Smooth muscle cell of the coronary artery (primary cell): ENCODE results near the gene MUC12. TPM values are rescaled to one million over a fixed set of nuclear protein-coding genes. Genes with fewer than 3 reads are reported as not detected.

Experiments used
- total RNA-seq: library from RNA; depleted of rRNA; stranded (reverse); fragments of >200 nt; gene quantifications from 2 replicates; pipeline ENCODE4 v1.2.3, GENCODE V29; 2014; ENCODE audit warnings: low replicate concordance

MUC12 gene, protein sequence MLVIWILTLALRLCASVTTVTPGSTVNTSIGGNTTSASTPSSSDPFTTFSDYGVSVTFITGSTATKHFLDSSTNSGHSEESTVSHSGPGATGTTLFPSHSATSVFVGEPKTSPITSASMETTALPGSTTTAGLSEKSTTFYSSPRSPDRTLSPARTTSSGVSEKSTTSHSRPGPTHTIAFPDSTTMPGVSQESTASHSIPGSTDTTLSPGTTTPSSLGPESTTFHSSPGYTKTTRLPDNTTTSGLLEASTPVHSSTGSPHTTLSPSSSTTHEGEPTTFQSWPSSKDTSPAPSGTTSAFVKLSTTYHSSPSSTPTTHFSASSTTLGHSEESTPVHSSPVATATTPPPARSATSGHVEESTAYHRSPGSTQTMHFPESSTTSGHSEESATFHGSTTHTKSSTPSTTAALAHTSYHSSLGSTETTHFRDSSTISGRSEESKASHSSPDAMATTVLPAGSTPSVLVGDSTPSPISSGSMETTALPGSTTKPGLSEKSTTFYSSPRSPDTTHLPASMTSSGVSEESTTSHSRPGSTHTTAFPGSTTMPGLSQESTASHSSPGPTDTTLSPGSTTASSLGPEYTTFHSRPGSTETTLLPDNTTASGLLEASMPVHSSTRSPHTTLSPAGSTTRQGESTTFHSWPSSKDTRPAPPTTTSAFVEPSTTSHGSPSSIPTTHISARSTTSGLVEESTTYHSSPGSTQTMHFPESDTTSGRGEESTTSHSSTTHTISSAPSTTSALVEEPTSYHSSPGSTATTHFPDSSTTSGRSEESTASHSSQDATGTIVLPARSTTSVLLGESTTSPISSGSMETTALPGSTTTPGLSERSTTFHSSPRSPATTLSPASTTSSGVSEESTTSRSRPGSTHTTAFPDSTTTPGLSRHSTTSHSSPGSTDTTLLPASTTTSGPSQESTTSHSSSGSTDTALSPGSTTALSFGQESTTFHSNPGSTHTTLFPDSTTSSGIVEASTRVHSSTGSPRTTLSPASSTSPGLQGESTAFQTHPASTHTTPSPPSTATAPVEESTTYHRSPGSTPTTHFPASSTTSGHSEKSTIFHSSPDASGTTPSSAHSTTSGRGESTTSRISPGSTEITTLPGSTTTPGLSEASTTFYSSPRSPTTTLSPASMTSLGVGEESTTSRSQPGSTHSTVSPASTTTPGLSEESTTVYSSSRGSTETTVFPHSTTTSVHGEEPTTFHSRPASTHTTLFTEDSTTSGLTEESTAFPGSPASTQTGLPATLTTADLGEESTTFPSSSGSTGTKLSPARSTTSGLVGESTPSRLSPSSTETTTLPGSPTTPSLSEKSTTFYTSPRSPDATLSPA (N-terminal part only)
- total RNA-seq: not detected in 2 replicates

GRCh38 chr7:100969066-100969615, at the start of gene MUC12:
Gene MUC12 (plus strand): TSS chr7:100969565. CDS start chr7:100969623, 58 bp downstream.

GRCh38 chr7:100949227-100949932, 20.0 kb upstream of the MUC12 start, which contains the start of gene MUC3A:
Gene MUC3A (plus strand): TSS chr7:100949534. CDS start chr7:100949625, 91 bp downstream.

Other genes with a start within 250 kb of the MUC12 start
- gene EPO, start 249.1 kb upstream of the MUC12 start, total RNA-seq: not detected in 2 replicates
- not detected in 2 replicates for gene ZAN, start 236.0 kb upstream of the MUC12 start, total RNA-seq
- 83.1 and 90.3 TPM in 2 replicates for gene EPHB4, start 142.0 kb upstream of the MUC12 start, total RNA-seq
- 7.0 and 13.2 TPM in 2 replicates for gene SLC12A9, start 116.9 kb upstream of the MUC12 start, total RNA-seq
- gene TRIP6, start 102.2 kb upstream of the MUC12 start, total RNA-seq: 70.6 and 75.7 TPM in 2 replicates
- gene SRRT, start 94.5 kb upstream of the MUC12 start, total RNA-seq: 33.9 and 40.3 TPM in 2 replicates
- gene UFSP1, start 79.8 kb upstream of the MUC12 start, total RNA-seq: 1.2 and 5.7 TPM in 2 replicates
- gene ACHE, start 73.7 kb upstream of the MUC12 start, total RNA-seq: 0.38 TPM in 1 of 2 replicates, not detected in the other
- not detected in 2 replicates for gene MUC3A, start 20.0 kb upstream of the MUC12 start, total RNA-seq
- not detected in 2 replicates for gene MUC17, start 50.5 kb downstream of the MUC12 start, total RNA-seq
- gene TRIM56, start 115.9 kb downstream of the MUC12 start, total RNA-seq: 17.8 and 64.6 TPM in 2 replicates
- gene SERPINE1, start 157.5 kb downstream of the MUC12 start, total RNA-seq: 68.8 and 1,526 TPM in 2 replicates
- 161 and 180 TPM in 2 replicates for gene AP1S1, start 184.9 kb downstream of the MUC12 start, total RNA-seq
- gene VGF, start 196.0 kb downstream of the MUC12 start, total RNA-seq: not detected in 2 replicates
- gene NAT16, start 210.7 kb downstream of the MUC12 start, total RNA-seq: not detected in 2 replicates
- gene MOGAT3, start 231.5 kb downstream of the MUC12 start, total RNA-seq: not detected in 2 replicates
- gene PLOD3, start 248.0 kb downstream of the MUC12 start, total RNA-seq: 58.6 and 97.9 TPM in 2 replicates
- gene ZNHIT1, start 248.6 kb downstream of the MUC12 start, total RNA-seq: 31.2 and 115 TPM in 2 replicates